Purkinje cell (primary cell): ENCODE results near the gene ATP7A. TPM values are rescaled to one million over a fixed set of nuclear protein-coding genes. Genes with fewer than 3 reads are reported as not detected.

ENCODE experiments used
- polyA plus RNA-seq: library from polyadenylated mRNA; unstranded; fragments of >200 nt; fragmentation: Nextera tagmentation; gene quantifications from 2 replicates; pipeline ENCODE4 v1.2.1, GENCODE V29; 2014

ATP7A gene
- polyA plus RNA-seq: 6.5 and 6.8 TPM in 2 replicates

GRCh38 chrX:77910108-77910840 is at the start of gene ATP7A:
TSS of gene ATP7A (plus strand) at chrX:77910693. CDS start at chrX:77971642, 60,949 bp downstream.

GRCh38 chrX:77894921-77895886 is 15.3 kb upstream of the ATP7A start, which contains the start of gene MAGT1:
TSS of gene MAGT1 (minus strand) at chrX:77895435. CDS start at chrX:77895410, 25 bp downstream.

GRCh38 chrX:77899081-77899828 is 11.2 kb upstream of the ATP7A start, which contains the start of gene COX7B:
TSS of gene COX7B (plus strand) at chrX:77899468. CDS start at chrX:77899554, 86 bp downstream.

GRCh38 chrX:77969538-77969937 is 59.0 kb downstream of the ATP7A start, which contains the start of gene PGAM4:
TSS of gene PGAM4 (minus strand) at chrX:77969638. CDS start at chrX:77969638, 0 bp downstream.

Other genes with a start within 250 kb of the ATP7A start
- gene ATRX, start 124.5 kb upstream of the ATP7A start, polyA plus RNA-seq: 130 and 150 TPM in 2 replicates
- 5.5 and 6.2 TPM in 2 replicates for gene MAGT1, start 15.3 kb upstream of the ATP7A start, polyA plus RNA-seq
- gene COX7B, start 11.2 kb upstream of the ATP7A start, polyA plus RNA-seq: 3,966 and 5,076 TPM in 2 replicates
- gene PGAM4, start 58.9 kb downstream of the ATP7A start, polyA plus RNA-seq: not detected in 2 replicates
- gene PGK1, start 193.6 kb downstream of the ATP7A start, polyA plus RNA-seq: 422 and 486 TPM in 2 replicates
- 27.8 and 34.0 TPM in 2 replicates for gene TAF9B, start 229.0 kb downstream of the ATP7A start, polyA plus RNA-seq